K562 (cell line): ENCODE results near the gene B4GALT5. TPM values are rescaled to one million over a fixed set of nuclear protein-coding genes. Genes with fewer than 3 reads are reported as not detected.

Source experiments
- ARHGAP35 ChIP-seq: fragments of 450-650 bp; IDR thresholded peaks from 2 replicates; pipeline ENCODE4 v1.6.1; 2018; ENCODE audit not compliant: partially characterized antibody
- CREB3 ChIP-seq: fragments of 450-650 bp; conservative IDR thresholded peaks from 2 replicates; pipeline ENCODE4 v1.6.1; 2016; ENCODE audit warnings: missing genetic modification characterization, low read depth, mild to moderate bottlenecking, missing compliant biosample characterization, moderate library complexity
- E2F6 ChIP-seq, 2 experiments: IDR thresholded peaks; 2 replicates each; pipeline ENCODE4 v1.6.1; 2011; ENCODE audit warnings: borderline replicate concordance in 1 of 2, control low read depth in 1 of 2, low read depth in 1 of 2, low read length in 1 of 2, mild to moderate bottlenecking in 1 of 2, mixed read lengths in 1 of 2, moderate library complexity in 1 of 2; ENCODE audit not compliant: insufficient read depth in 1 of 2, insufficient read length in 1 of 2, poor library complexity in 1 of 2, severe bottlenecking in 1 of 2; ENCODE audit errors: extremely low read depth in 1 of 2
- EP300 ChIP-seq: IDR thresholded peaks from 2 replicates; pipeline ENCODE4 v1.6.1; 2012; ENCODE audit warnings: low read length, improper control_type of control experiment
- HDAC1 ChIP-seq, 2 experiments: fragments of 450-650 bp; IDR thresholded peaks; 2 replicates each; pipeline ENCODE4 v1.6.1; 2016 to 2017; ENCODE audit warnings: inconsistent platforms in 1 of 2, mild to moderate bottlenecking in 1 of 2, moderate library complexity in 1 of 2
- HDAC2 ChIP-seq: fragments of 450-650 bp; IDR thresholded peaks from 2 replicates; pipeline ENCODE4 v1.6.1; 2016; ENCODE audit warnings: mild to moderate bottlenecking
- HEY1 ChIP-seq: fragments of 250-450 bp; sonication (Bioruptor Pico); IDR thresholded peaks from 2 replicates; pipeline ENCODE4 v1.5.0; 2020; ENCODE audit warnings: mild to moderate bottlenecking, moderate library complexity, borderline replicate concordance
- MEF2A ChIP-seq: IDR thresholded peaks from 2 replicates; pipeline ENCODE4 v1.6.1; 2011; ENCODE audit warnings: low read depth, mild to moderate bottlenecking, low read length, moderate library complexity; ENCODE audit not compliant: control insufficient read depth
- MTA3 ChIP-seq: fragments of 450-650 bp; formaldehyde crosslinking; IDR thresholded peaks from 2 replicates; pipeline ENCODE4 v1.6.1; 2017; ENCODE audit warnings: mild to moderate bottlenecking, borderline replicate concordance
- MXI1 ChIP-seq: IDR thresholded peaks from 2 replicates; pipeline ENCODE4 v1.6.1; 2011; ENCODE audit warnings: low read depth, mild to moderate bottlenecking, improper control_type of control experiment, low read length
- NEUROD1 ChIP-seq: fragments of 150-350 bp; IDR thresholded peaks from 2 replicates; pipeline ENCODE4 v1.6.1; 2014; ENCODE audit warnings: borderline replicate concordance, low read length, low read depth; ENCODE audit not compliant: partially characterized antibody
- PRMT5 ChIP-seq: sonication (generic); formaldehyde crosslinking; IDR thresholded peaks from 2 replicates; pipeline ENCODE4 v1.5.0; 2020; ENCODE audit warnings: missing genetic modification reagents
- PTRF ChIP-seq: fragments of 450-650 bp; IDR thresholded peaks from 2 replicates; pipeline ENCODE4 v1.6.1; 2016; ENCODE audit warnings: mild to moderate bottlenecking, missing genetic modification characterization, missing compliant biosample characterization
- SRF ChIP-seq, 2 experiments: fragments of 250-450, 450-650 bp in 1 of 2; sonication (Bioruptor Pico) in 1 of 2; sonication (generic) in 1 of 2; formaldehyde crosslinking; IDR thresholded peaks; 2 replicates each; pipeline versions ENCODE4 v1.5.0 to v1.5.1; 2020 to 2022; ENCODE audit warnings: mild to moderate bottlenecking in 1 of 2, missing genetic modification reagents in 1 of 2
- SRSF3 ChIP-seq: fragments of 200-400 bp; formaldehyde crosslinking; IDR thresholded peaks from 2 replicates; pipeline ENCODE4 v1.6.1; 2016; ENCODE audit warnings: mild to moderate bottlenecking, low read length, moderate library complexity; ENCODE audit not compliant: insufficient read depth
- TAF1 ChIP-seq: IDR thresholded peaks from 2 replicates; pipeline ENCODE4 v1.6.1; 2011; ENCODE audit warnings: mild to moderate bottlenecking, low read length, moderate library complexity; ENCODE audit not compliant: insufficient read depth, control insufficient read depth, severe bottlenecking; ENCODE audit errors: extremely low read depth
- TCF15 ChIP-seq: fragments of 250-450 bp; sonication (Bioruptor Pico); IDR thresholded peaks from 2 replicates; pipeline ENCODE4 v1.8.0; 2022; ENCODE audit warnings: moderate library complexity, mild to moderate bottlenecking, inconsistent platforms
- ZEB2 ChIP-seq: fragments of 450-650 bp; IDR thresholded peaks from 2 replicates; pipeline ENCODE4 v1.6.1; 2016
- ZNF639 ChIP-seq, 2 experiments: fragments of 200-800 bp in 1 of 2; sonication (Bioruptor generic) in 1 of 2; sonication (generic) in 1 of 2; formaldehyde crosslinking in 1 of 2; IDR thresholded peaks in 1 of 2; conservative IDR thresholded peaks in 1 of 2; 2 replicates each; pipeline versions ENCODE4 v1.5.0 to v1.6.1; 2016 to 2020; ENCODE audit warnings: missing compliant biosample characterization in 1 of 2, missing genetic modification characterization in 1 of 2, missing genetic modification reagents in 1 of 2
- ZNF707 ChIP-seq: fragments of 250-450 bp; sonication (Bioruptor Pico); conservative IDR thresholded peaks from 2 replicates; pipeline ENCODE4 v1.8.0; 2022; ENCODE audit warnings: inconsistent platforms, mild to moderate bottlenecking, moderate library complexity
- ZNF76 ChIP-seq: fragments of 250-450 bp; sonication (Bioruptor Pico); IDR thresholded peaks from 2 replicates; pipeline ENCODE4 v1.4.0; 2020; ENCODE audit warnings: mild to moderate bottlenecking, moderate library complexity, borderline replicate concordance
- ZNF830 ChIP-seq: fragments of 250-450 bp; sonication (Bioruptor Pico); IDR thresholded peaks from 2 replicates; pipeline ENCODE4 v1.5.0; 2021; ENCODE audit warnings: mild to moderate bottlenecking
- ZZZ3 ChIP-seq: fragments of 450-650 bp; IDR thresholded peaks from 2 replicates; pipeline ENCODE4 v1.6.1; 2016; ENCODE audit warnings: antibody characterized with exemption, mild to moderate bottlenecking, moderate library complexity
- polyA plus RNA-seq, 8 experiments: library from polyadenylated mRNA; depleted of rRNA in 4 of 8; stranded (reverse) in 5 of 8; unstranded in 3 of 8; fragments of >200 nt; fragmentation: Nextera tagmentation in 2 of 8; fragmentation: Illumina TruSeq in 1 of 8; extraction: Ambion mirVana in 2 of 8; extraction: Trizol in 1 of 8; gene quantifications; 2 replicates each; pipeline versions ENCODE4 v1.2.1 to v1.2.3, GENCODE V29; 2011 to 2014; ENCODE audit warnings: inconsistent platforms in 1 of 8, missing spikeins in 1 of 8
- total RNA-seq, 7 experiments: library from RNA; depleted of rRNA in 6 of 7; stranded (reverse); fragments of >200 nt in 6 of 7; fragmentation: Illumina TruSeq in 2 of 7; extraction: Trizol in 2 of 7; gene quantifications; 2 replicates each; pipeline versions ENCODE4 v1.2.1 to v1.2.3, GENCODE V29; 2011 to 2021; ENCODE audit warnings: low replicate concordance in 1 of 7

The B4GALT5 gene
- total and polyA plus RNA-seq, 9 of the 15 experiments (the other 6 are each of a cell fraction or from before 2014, with no cell fraction given): 8.5 to 32.6 (median 23.4) TPM

- no peak for TF ChIP-seq CREB3
- no peak for TF ChIP-seq EP300
- TF ChIP-seq NEUROD1: no peak
- TF ChIP-seq MXI1: no peak
- TF ChIP-seq ZEB2: peak; percentile 87
- no peak for TF ChIP-seq PTRF (tag)
- peak in 1 of 2 experiments; percentile 76; a peak in 2 of 4 replicates for TF ChIP-seq SRF (CRISPR knock-in tag; IDR thresholded peaks at IDR 0.05)
- TF ChIP-seq HEY1 (CRISPR knock-in tag): no peak
- TF ChIP-seq TAF1: no peak
- no peak for TF ChIP-seq PRMT5 (CRISPR knock-in tag)
- no peak for TF ChIP-seq ARHGAP35
- TF ChIP-seq MEF2A: 0 out of 2 replicates have a peak, but pooled peaks have one; percentile 23
- TF ChIP-seq SRSF3: no peak
- no peak for TF ChIP-seq ZNF639 (CRISPR knock-in tag; conservative IDR thresholded peaks at IDR 0.05 in 1 of 2, IDR thresholded peaks at IDR 0.05 in 1 of 2)
- peak in 1 of 2 experiments; percentile 87; a peak in 2 of 4 replicates for TF ChIP-seq HDAC1 (IDR thresholded peaks at IDR 0.05)
- peak; percentile 79 to 85 for TF ChIP-seq E2F6 (IDR thresholded peaks at IDR 0.05; ENCODE audit: borderline replicate concordance in 1 of 2, extremely low read depth in 1 of 2, insufficient read depth in 1 of 2, insufficient read length in 1 of 2, low read depth in 1 of 2, low read length in 1 of 2, poor library complexity in 1 of 2, severe bottlenecking in 1 of 2)
- TF ChIP-seq ZNF707 (CRISPR knock-in tag): no peak
- no peak for TF ChIP-seq ZNF830 (CRISPR knock-in tag)
- no peak for TF ChIP-seq TCF15 (CRISPR knock-in tag)
- 0 out of 2 replicates have a peak, but pooled peaks have one; percentile 64 for TF ChIP-seq HDAC2
- no peak for TF ChIP-seq ZZZ3
- no peak for TF ChIP-seq ZNF76
- peak; percentile 75; the same call in 1 of the 2 replicates for TF ChIP-seq MTA3
Measured at GRCh38 chr20:49610691-49611538, 102.8 kb downstream of the B4GALT5 start (continued).
